ENCODE data around the gene SAT1.
"Not testable (repeated sequence)": the region's sequence is repeated elsewhere in the genome, so short reads cannot be mapped to it uniquely, and the experiment has no call there.

The SAT1 gene

DNA sequence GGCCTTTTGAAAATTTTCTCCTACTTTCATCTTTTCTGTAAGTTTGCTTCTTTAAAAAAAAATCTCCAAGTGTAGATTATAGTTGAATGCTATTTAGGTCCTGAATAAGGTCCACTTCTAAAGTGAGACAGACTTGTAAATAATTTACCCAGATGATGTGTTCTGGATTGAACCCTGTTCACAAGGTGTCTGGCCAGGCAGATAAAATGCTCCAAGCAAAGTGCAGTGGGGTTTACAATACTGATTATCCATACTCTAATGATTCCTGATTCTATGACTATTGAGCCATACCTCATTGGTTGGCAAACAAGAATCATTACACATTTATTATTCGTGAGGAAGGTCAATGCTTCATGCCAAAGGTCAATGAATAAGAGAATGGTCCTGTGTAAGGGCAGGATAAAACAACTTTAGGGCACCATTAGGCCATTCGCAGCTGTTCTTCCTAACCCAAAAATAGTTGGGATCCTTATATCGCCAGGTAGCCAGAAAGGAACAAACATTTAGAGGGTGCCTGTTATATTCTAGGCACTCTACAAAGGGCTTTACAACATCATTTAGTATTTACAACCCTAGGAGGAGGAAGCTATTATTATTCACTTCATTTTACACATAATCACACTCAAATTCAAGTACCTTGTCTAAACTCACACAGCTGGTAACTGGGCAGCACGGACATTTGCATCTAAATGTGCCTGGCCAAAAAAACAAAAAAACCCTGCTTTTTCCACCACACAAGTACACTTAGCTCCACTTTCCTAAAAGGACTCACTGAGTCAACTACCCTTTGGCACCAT lies 18.6 kb upstream of the SAT1 start:
- no peak for DNase-seq (ENCODE audit: low read depth)
- TF ChIP-seq, protein P1, sequence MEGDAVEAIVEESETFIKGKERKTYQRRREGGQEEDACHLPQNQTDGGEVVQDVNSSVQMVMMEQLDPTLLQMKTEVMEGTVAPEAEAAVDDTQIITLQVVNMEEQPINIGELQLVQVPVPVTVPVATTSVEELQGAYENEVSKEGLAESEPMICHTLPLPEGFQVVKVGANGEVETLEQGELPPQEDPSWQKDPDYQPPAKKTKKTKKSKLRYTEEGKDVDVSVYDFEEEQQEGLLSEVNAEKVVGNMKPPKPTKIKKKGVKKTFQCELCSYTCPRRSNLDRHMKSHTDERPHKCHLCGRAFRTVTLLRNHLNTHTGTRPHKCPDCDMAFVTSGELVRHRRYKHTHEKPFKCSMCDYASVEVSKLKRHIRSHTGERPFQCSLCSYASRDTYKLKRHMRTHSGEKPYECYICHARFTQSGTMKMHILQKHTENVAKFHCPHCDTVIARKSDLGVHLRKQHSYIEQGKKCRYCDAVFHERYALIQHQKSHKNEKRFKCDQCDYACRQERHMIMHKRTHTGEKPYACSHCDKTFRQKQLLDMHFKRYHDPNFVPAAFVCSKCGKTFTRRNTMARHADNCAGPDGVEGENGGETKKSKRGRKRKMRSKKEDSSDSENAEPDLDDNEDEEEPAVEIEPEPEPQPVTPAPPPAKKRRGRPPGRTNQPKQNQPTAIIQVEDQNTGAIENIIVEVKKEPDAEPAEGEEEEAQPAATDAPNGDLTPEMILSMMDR (conservative IDR thresholded peaks at IDR 0.05; ENCODE audit: low read depth, low read length) = no peak
- no peak overlapping the region for H3K4me3 ChIP-seq (ENCODE audit: low read depth, low read length)

GRCh38 chrX:23765449-23765848 lies 17.5 kb upstream of the SAT1 start:
- TF ChIP-seq, protein P1 (conservative IDR thresholded peaks at IDR 0.05; ENCODE audit: low read depth, low read length) = no peak
- no peak for DNase-seq (ENCODE audit: low read depth)
- no peak overlapping the region for H3K4me3 ChIP-seq (ENCODE audit: low read depth, low read length)

DNA sequence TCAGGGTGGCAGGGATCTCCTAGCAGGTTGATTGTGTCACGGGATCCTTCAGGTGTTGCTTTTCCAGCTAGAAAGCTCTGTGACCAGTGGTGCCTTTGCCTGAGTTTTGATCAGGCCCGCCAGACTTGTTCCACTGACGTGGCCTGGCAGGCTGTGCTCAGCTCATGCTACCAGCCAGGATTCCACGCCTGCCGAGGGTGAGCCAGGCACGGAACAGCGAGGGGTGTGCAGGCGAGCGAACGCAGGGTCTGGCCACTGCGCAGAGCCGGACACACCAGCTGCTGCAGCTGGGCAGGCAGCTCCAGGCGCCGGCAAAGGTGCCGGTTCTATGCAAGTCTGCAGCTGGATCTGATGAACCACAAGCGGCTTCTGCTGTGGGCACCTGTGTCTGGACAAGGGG lies 17.1 kb upstream of the SAT1 start:
- TF ChIP-seq, protein P1 (conservative IDR thresholded peaks at IDR 0.05; ENCODE audit: low read depth, low read length) = no peak
- DNase-seq (ENCODE audit: low read depth) = no peak
- no peak overlapping the region for H3K4me3 ChIP-seq (ENCODE audit: low read depth, low read length)

- H3K4me3 ChIP-seq (ENCODE audit: low read depth, low read length) = no peak overlapping the region
- no peak for DNase-seq (ENCODE audit: low read depth)
- TF ChIP-seq, protein P1 (conservative IDR thresholded peaks at IDR 0.05; ENCODE audit: low read depth, low read length) = no peak
These were observed 16.1 kb upstream of the SAT1 start for GRCh38 chrX:23766650-23767551.

GRCh38 chrX:23770142-23770541 lies 12.8 kb upstream of the SAT1 start:
- H3K4me3 ChIP-seq (ENCODE audit: low read depth, low read length) = no peak overlapping the region
- DNase-seq (ENCODE audit: low read depth) = no peak
- TF ChIP-seq, protein P1 (conservative IDR thresholded peaks at IDR 0.05; ENCODE audit: low read depth, low read length) = no peak

- DNase-seq (ENCODE audit: low read depth); H3K4me3 ChIP-seq (ENCODE audit: low read depth, low read length): not testable (repeated sequence)
These were observed 11.9 kb upstream of the SAT1 start for GRCh38 chrX:23771086-23771485.

DNA sequence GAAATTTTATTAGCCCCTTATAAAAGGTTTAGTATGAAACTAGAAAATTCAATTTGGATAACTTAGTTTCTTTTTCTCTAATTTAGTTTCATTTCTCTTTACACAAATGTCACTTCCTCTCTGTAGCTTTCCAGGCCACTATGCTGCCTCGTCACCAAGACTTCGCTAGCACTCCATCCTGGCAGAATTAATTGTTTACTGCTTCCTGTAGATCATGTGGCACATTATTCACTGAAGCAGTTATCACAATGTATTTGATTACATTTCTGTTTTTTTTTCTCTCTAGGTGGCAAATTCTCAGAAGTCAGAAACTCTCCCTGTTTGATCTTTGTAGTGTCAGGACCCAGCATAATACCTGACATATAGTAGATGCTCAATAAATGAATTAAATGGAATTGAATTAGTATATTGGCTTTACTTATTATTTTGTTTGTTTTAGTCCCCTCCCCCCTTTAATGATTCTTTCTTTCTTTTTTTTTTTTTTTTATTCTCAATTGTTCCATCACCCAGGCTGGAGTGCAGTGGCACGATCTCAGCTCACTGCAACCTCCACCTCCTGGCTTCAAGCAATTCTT lies 9.3 kb upstream of the SAT1 start:
- H3K4me3 ChIP-seq (ENCODE audit: low read depth, low read length) = no peak overlapping the region
- TF ChIP-seq, protein P1 (conservative IDR thresholded peaks at IDR 0.05; ENCODE audit: low read depth, low read length) = no peak

More for the DNA sequence above, 9.3 kb upstream of the SAT1 start:
- no peak for DNase-seq (ENCODE audit: low read depth)

Measured in choroid plexus epithelial cell (primary cell).